ENCODE data around the gene LRMDA. TPM values are rescaled to one million over a fixed set of nuclear protein-coding genes. Genes with fewer than 3 reads are reported as not detected.

Gene LRMDA
- total and polyA plus RNA-seq, 7 donors, result 2.8 to 22.2 (median 9.0) TPM

GRCh38 chr10:76540331-76540730, 1108.9 kb downstream of the LRMDA start:
- 74 to 80% methylated on average over 5 of the region's 5 CpGs for WGBS, 2 donors
- no peak for DNase-seq
- Histone ChIP-seq H3K36me3 (no peaks in the 10 kb centered on the region), H3K4me3 (no peak overlapping the region), H3K27ac (no peak overlapping the region), H3K4me1 (peaks cover 0 to 17% (median 13%) of the 10 kb centered on the region in 4 donors), H3K27me3 (no peaks in the 10 kb centered on the region), H3K9me3 (no peaks in the 10 kb centered on the region)
- intact Hi-C loops (cut with DNase I), result loop anchor here (10.0 kb wide), 1 partner anchor 616 kb away; no protein-coding TSS in a partner anchor
- TF ChIP-seq POLR2AphosphoS5 (IDR thresholded peaks at IDR 0.05), result no peak
- no peak for TF ChIP-seq POLR2A (IDR thresholded peaks at IDR 0.05)
- TF ChIP-seq EP300 (IDR thresholded peaks at IDR 0.05), result no peak
- TF ChIP-seq CTCF (IDR thresholded peaks at IDR 0.05), result no peak

GRCh38 chr10:76540786-76541185, 1109.4 kb downstream of the LRMDA start:
- intact Hi-C loops (cut with DNase I), result loop anchor here (10.0 kb wide), 1 partner anchor 616 kb away; no protein-coding TSS in a partner anchor

GRCh38 chr10:76541852-76542251, 1110.4 kb downstream of the LRMDA start:
- intact Hi-C loops (cut with DNase I), result loop anchor here (10.0 kb wide), 1 partner anchor 617 kb away; no protein-coding TSS in a partner anchor
- no peak for DNase-seq
- H3K4me3 ChIP-seq, result no peak overlapping the region
- 82 to 93% methylated on average over 5 of the region's 5 CpGs for WGBS, 2 donors
- TF ChIP-seq CTCF (IDR thresholded peaks at IDR 0.05) (no peak), EP300 (IDR thresholded peaks at IDR 0.05) (no peak), POLR2AphosphoS5 (IDR thresholded peaks at IDR 0.05) (no peak), POLR2A (IDR thresholded peaks at IDR 0.05) (no peak)
- H3K36me3 ChIP-seq, result no peaks in the 10 kb centered on the region
- H3K27ac ChIP-seq, result no peak overlapping the region
- H3K9me3 ChIP-seq, result no peaks in the 10 kb centered on the region
- H3K4me1 ChIP-seq, result peaks cover 0 to 23% (median 17%) of the 10 kb centered on the region in 4 donors
- H3K27me3 ChIP-seq, result no peaks in the 10 kb centered on the region

More at GRCh38 chr10:76540786-76541185, 1109.4 kb downstream of the LRMDA start:
- Histone ChIP-seq H3K4me3 (no peak overlapping the region), H3K27me3 (no peaks in the 10 kb centered on the region), H3K4me1 (peaks cover 0 to 17% (median 13%) of the 10 kb centered on the region in 4 donors), H3K9me3 (no peaks in the 10 kb centered on the region), H3K27ac (no peak overlapping the region), H3K36me3 (no peaks in the 10 kb centered on the region)
- no peak for DNase-seq
- WGBS, 2 donors, result 87 to 90% methylated on average over 3 of the region's 3 CpGs
- TF ChIP-seq CTCF (IDR thresholded peaks at IDR 0.05) (no peak), POLR2A (IDR thresholded peaks at IDR 0.05) (no peak), POLR2AphosphoS5 (IDR thresholded peaks at IDR 0.05) (no peak), EP300 (IDR thresholded peaks at IDR 0.05) (no peak)

GRCh38 chr10:76542307-76542930, 1111.0 kb downstream of the LRMDA start:
- H3K36me3 ChIP-seq, result no peaks in the 10 kb centered on the region
- intact Hi-C loops (cut with DNase I), result loop anchor here (10.0 kb wide), 1 partner anchor 618 kb away; no protein-coding TSS in a partner anchor
- DNase-seq, result no peak
- 90 to 96% methylated on average over 6 of the region's 6 CpGs for WGBS, 2 donors
- no peak overlapping the region for H3K27ac ChIP-seq
- no peak for TF ChIP-seq POLR2AphosphoS5 (IDR thresholded peaks at IDR 0.05)
- no peak for TF ChIP-seq POLR2A (IDR thresholded peaks at IDR 0.05)
- no peaks in the 10 kb centered on the region for H3K9me3 ChIP-seq
- peaks cover 0 to 28% (median 20%) of the 10 kb centered on the region in 4 donors for H3K4me1 ChIP-seq
- H3K4me3 ChIP-seq, result no peak overlapping the region
- H3K27me3 ChIP-seq, result no peaks in the 10 kb centered on the region

- Histone ChIP-seq H3K36me3 (no peaks in the 10 kb centered on the region), H3K4me1 (peaks cover 0 to 40% (median 32%) of the 10 kb centered on the region in 4 donors), H3K9me3 (no peaks in the 10 kb centered on the region), H3K4me3 (no peak overlapping the region), H3K27me3 (no peaks in the 10 kb centered on the region), H3K27ac (peak overlapping the region in 1 of 4 donors; percentile 43)
- no peak for TF ChIP-seq EP300 (IDR thresholded peaks at IDR 0.05)
- peak in 2 of 4 donors; percentile 10 to 41 for TF ChIP-seq POLR2AphosphoS5 (IDR thresholded peaks at IDR 0.05)
- WGBS, 2 donors, result 86 to 93% methylated on average over 4 of the region's 4 CpGs
- intact Hi-C loops (cut with DNase I), result loop anchor here (10.0 kb wide), 1 partner anchor 619 kb away; no protein-coding TSS in a partner anchor
- peak; percentile 61 for DNase-seq
Observed at GRCh38 chr10:76543655-76544054, 1112.2 kb downstream of the LRMDA start.

Data from sigmoid colon (tissue), 7 donors.